ENCODE measurements around the gene RUNX1.

Gene RUNX1

DNA sequence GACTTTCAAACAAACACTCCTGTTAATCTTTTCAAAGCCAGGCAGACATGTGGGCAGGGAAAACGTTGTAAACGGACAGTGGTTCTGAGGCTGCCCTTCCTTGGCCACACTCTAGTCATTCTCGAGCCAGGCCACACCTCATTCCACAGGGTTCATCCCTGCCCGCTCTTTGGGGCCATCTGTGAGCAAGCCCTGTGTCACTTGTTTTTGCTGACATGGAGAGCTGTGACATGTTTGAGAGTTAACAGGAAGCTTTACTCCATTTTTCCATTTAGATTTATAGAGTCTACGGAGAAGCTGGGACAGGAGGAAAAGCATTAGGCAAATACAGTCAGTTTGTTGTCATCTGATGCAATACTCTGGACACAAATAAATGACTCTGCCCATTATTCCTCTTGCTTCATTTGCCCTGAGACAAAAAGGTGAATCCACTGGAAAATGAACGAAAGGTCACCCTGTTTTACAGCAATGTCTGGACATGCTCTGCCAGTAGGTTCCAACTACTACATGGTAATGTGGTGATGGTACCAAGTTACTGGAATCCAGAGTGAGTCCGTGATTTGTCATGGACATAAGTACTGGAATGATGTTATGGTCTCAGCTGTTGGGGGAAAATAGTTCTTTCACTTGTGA is 253.4 kb downstream of the RUNX1 start:
- no peaks in the 10 kb centered on the region for H3K9me3 ChIP-seq
- H3K4me1 ChIP-seq: no peaks in the 10 kb centered on the region
- H3K27me3 ChIP-seq: no peaks in the 10 kb centered on the region

DNA sequence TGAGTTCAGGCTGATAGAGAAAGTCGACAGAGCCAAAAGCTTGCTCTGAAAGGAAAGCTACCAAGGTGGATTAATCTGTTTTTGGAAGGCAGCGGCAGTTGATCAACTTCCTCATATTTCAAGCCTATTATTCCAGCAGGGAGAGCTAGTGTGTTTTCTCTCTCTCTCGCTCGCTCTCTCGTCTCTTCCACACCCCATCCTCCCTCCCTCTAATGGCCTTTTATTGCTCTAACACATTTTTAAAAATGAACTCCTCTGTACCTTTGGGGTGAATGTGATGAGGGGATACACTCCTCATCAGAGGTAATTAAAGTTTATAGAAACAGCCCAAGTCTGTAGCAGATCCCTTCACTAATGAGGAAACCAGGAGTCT is 253.9 kb downstream of the RUNX1 start:
- H3K27me3 ChIP-seq: no peaks in the 10 kb centered on the region
- H3K4me1 ChIP-seq: no peaks in the 10 kb centered on the region
- DNase-seq: no peak
- H3K36me3 ChIP-seq: no peaks in the 10 kb centered on the region
- H3K9me3 ChIP-seq: no peaks in the 10 kb centered on the region
- TF ChIP-seq, protein P1, sequence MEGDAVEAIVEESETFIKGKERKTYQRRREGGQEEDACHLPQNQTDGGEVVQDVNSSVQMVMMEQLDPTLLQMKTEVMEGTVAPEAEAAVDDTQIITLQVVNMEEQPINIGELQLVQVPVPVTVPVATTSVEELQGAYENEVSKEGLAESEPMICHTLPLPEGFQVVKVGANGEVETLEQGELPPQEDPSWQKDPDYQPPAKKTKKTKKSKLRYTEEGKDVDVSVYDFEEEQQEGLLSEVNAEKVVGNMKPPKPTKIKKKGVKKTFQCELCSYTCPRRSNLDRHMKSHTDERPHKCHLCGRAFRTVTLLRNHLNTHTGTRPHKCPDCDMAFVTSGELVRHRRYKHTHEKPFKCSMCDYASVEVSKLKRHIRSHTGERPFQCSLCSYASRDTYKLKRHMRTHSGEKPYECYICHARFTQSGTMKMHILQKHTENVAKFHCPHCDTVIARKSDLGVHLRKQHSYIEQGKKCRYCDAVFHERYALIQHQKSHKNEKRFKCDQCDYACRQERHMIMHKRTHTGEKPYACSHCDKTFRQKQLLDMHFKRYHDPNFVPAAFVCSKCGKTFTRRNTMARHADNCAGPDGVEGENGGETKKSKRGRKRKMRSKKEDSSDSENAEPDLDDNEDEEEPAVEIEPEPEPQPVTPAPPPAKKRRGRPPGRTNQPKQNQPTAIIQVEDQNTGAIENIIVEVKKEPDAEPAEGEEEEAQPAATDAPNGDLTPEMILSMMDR (IDR thresholded peaks at IDR 0.05; ENCODE audit: low read depth, low read length): no peak
- H3K4me3 ChIP-seq (ENCODE audit: low read depth, low read length): no peak overlapping the region

More for the DNA sequence above, 253.4 kb downstream of the RUNX1 start:
- DNase-seq: no peak
- H3K36me3 ChIP-seq: no peaks in the 10 kb centered on the region
- TF ChIP-seq, protein P1 (IDR thresholded peaks at IDR 0.05; ENCODE audit: low read depth, low read length): no peak
- H3K4me3 ChIP-seq (ENCODE audit: low read depth, low read length): no peak overlapping the region

- Histone ChIP-seq H3K4me3 (ENCODE audit: low read depth, low read length) (no peak overlapping the region), H3K36me3 (no peaks in the 10 kb centered on the region), H3K27me3 (no peaks in the 10 kb centered on the region), H3K4me1 (no peaks in the 10 kb centered on the region), H3K9me3 (no peaks in the 10 kb centered on the region)
- no peak for DNase-seq
- TF ChIP-seq, protein P1 (IDR thresholded peaks at IDR 0.05; ENCODE audit: low read depth, low read length): no peak
Observed at GRCh38 chr21:34794686-34795085, 254.4 kb downstream of the RUNX1 start.

DNA sequence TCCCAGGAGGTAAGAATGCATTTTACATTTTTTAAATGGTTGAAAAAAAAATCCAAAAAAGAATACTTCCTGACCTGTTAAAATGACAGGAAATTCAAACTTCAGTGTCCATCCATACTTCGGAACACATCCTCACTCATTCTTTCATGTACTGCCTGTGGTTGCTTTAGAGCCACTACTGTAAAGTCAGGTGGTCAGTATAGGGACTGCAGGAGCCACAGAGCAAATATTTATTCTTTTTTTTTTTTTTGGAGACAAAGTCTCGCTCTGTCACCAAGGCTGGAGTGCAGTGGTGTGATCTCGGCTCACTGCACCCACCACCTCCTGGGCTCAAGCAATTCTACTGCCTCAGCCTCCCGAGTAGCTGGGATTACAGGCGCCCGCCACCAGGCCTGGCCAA is 255.6 kb downstream of the RUNX1 start:
- no peak for DNase-seq
- Histone ChIP-seq H3K9me3 (no peaks in the 10 kb centered on the region), H3K4me1 (no peaks in the 10 kb centered on the region), H3K36me3 (no peaks in the 10 kb centered on the region), H3K4me3 (ENCODE audit: low read depth, low read length) (no peak overlapping the region), H3K27me3 (no peaks in the 10 kb centered on the region)
- TF ChIP-seq, protein P1 (IDR thresholded peaks at IDR 0.05; ENCODE audit: low read depth, low read length): no peak

DNA sequence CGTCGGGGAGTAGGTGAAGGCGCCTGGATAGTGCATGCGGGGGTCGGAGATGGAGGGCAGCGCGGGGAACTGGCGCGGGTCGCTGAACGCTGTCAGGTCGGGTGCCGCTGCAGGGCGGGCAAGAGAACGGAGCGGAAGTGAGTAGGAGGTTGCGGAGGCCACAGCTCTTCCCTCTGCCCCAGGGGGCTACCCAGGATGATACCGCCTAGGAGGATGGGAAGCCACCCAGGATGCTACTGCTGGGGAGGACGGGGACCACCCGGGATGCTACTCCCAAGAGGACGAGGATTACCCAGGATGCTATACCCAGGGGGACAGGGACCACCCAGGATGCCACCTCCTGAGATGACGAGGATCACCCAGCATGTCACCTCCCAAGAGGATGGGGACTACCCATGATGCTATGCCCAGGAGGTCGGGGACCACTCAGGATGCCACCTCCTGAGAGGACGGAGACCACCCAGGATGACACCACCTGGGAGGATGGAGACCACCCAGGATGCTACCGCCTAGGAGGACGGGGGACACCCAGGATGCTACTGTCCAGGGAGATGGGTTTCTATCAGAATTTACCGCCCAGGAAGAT is 256.5 kb downstream of the RUNX1 start:
- H3K4me3 ChIP-seq (ENCODE audit: low read depth, low read length): no peak overlapping the region
- no peak for DNase-seq

More for the DNA sequence above, 256.5 kb downstream of the RUNX1 start:
- H3K9me3 ChIP-seq: no peaks in the 10 kb centered on the region
- no peaks in the 10 kb centered on the region for H3K27me3 ChIP-seq
- H3K36me3 ChIP-seq: no peaks in the 10 kb centered on the region
- H3K4me1 ChIP-seq: no peaks in the 10 kb centered on the region
- TF ChIP-seq, protein P1 (IDR thresholded peaks at IDR 0.05; ENCODE audit: low read depth, low read length): no peak
